Right atrium auricular region (tissue), 2 donors: Measurements from ENCODE around the gene TRIM2. TPM values are rescaled to one million over a fixed set of nuclear protein-coding genes. Genes with fewer than 3 reads are reported as not detected.

ENCODE experiments used
- DNase-seq: peaks from one replicate; pipeline ENCODE4 v3.0.0-alpha.2; 2019; ENCODE audit warnings: low spot score
- H3K27ac ChIP-seq, 2 donors: fragments of 200-600 bp; sonication (generic); 1 replicate in 1 of 2; 2 replicates in 1 of 2; pipeline ENCODE4 v1.5.1; 2016 to 2019
- H3K27me3 ChIP-seq, 2 donors: fragments of 200-600 bp; sonication (generic); one replicate each; pipeline versions ENCODE4 v1.5.1 to v1.6.0; 2017 to 2019
- H3K36me3 ChIP-seq: fragments of 200-600 bp; sonication (generic); one replicate; pipeline ENCODE4 v1.5.1; 2016
- H3K4me1 ChIP-seq, 2 donors: fragments of 200-600 bp; sonication (generic); one replicate each; pipeline versions ENCODE4 v1.5.1 to v1.6.0; 2017 to 2019
- H3K4me3 ChIP-seq, 2 donors: fragments of 200-600 bp; sonication (generic); 1 replicate in 1 of 2; 2 replicates in 1 of 2; pipeline ENCODE4 v1.5.1; 2017 to 2019; ENCODE audit warnings: mild to moderate bottlenecking in 1 of 2, moderate library complexity in 1 of 2
- H3K9me3 ChIP-seq, 2 donors: fragments of 200-600 bp; sonication (generic); one replicate each; pipeline ENCODE4 v1.5.1; 2019
- total RNA-seq, 2 donors: library from RNA; depleted of rRNA; stranded (reverse); fragments of >200 nt; gene quantifications; one replicate each; pipeline ENCODE4 v1.1.0, GENCODE V29; 2016
- TF ChIP-seq, protein P1 (sequence below), 2 donors: fragments of 200-600 bp; sonication (generic); IDR thresholded peaks; one replicate each; pipeline ENCODE4 v1.5.1; 2019; ENCODE audit warnings: antibody characterized with exemption in 2 of 2

Gene TRIM2
- total RNA-seq, 2 donors from 2014 or later, result 17.7 to 29.9 TPM

- Histone ChIP-seq H3K27me3 (no peaks in the 10 kb centered on the region), H3K27ac (no peak overlapping the region), H3K9me3 (peaks cover 0 to 4% of the 10 kb centered on the region in 2 donors), H3K4me1 (no peaks in the 10 kb centered on the region), H3K36me3 (no peaks in the 10 kb centered on the region), H3K4me3 (no peak overlapping the region)
- TF ChIP-seq, protein P1, sequence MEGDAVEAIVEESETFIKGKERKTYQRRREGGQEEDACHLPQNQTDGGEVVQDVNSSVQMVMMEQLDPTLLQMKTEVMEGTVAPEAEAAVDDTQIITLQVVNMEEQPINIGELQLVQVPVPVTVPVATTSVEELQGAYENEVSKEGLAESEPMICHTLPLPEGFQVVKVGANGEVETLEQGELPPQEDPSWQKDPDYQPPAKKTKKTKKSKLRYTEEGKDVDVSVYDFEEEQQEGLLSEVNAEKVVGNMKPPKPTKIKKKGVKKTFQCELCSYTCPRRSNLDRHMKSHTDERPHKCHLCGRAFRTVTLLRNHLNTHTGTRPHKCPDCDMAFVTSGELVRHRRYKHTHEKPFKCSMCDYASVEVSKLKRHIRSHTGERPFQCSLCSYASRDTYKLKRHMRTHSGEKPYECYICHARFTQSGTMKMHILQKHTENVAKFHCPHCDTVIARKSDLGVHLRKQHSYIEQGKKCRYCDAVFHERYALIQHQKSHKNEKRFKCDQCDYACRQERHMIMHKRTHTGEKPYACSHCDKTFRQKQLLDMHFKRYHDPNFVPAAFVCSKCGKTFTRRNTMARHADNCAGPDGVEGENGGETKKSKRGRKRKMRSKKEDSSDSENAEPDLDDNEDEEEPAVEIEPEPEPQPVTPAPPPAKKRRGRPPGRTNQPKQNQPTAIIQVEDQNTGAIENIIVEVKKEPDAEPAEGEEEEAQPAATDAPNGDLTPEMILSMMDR (IDR thresholded peaks at IDR 0.05), result no peak
- DNase-seq, result no peak
Observed at GRCh38 chr4:153366486-153366885, 162.2 kb downstream of the TRIM2 start.

DNA sequence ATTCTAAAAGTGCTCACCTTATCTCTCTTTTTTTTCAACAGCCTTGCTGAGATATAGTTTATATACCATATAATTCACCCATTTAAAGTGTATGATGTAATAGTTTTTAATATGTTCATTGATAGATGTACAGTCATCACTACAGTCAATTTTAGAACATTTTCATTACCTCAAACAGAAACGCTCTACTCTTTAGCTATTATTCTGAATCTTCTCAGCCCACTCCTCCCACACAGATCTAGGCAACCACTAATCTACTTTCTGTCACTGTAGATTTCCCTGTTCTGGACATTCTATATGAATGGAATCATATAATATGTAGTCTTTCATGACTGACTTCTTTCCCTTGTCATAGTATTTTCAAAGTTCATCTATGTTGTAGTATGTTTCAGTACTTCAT, 162.8 kb downstream of the TRIM2 start:
- H3K27me3 ChIP-seq, result no peaks in the 10 kb centered on the region
- no peak for DNase-seq
- no peak overlapping the region for H3K27ac ChIP-seq
- no peaks in the 10 kb centered on the region for H3K36me3 ChIP-seq
- H3K4me1 ChIP-seq, result no peaks in the 10 kb centered on the region
- H3K4me3 ChIP-seq, result no peak overlapping the region
- H3K9me3 ChIP-seq, result peaks cover 0 to 4% of the 10 kb centered on the region in 2 donors
- TF ChIP-seq, protein P1 (IDR thresholded peaks at IDR 0.05), result no peak

GRCh38 chr4:153369021-153369420, 164.8 kb downstream of the TRIM2 start:
- no peaks in the 10 kb centered on the region for H3K27me3 ChIP-seq
- H3K36me3 ChIP-seq, result no peaks in the 10 kb centered on the region
- TF ChIP-seq, protein P1 (IDR thresholded peaks at IDR 0.05), result no peak
- DNase-seq, result no peak
- no peaks in the 10 kb centered on the region for H3K4me1 ChIP-seq
- H3K4me3 ChIP-seq, result no peak overlapping the region
- H3K27ac ChIP-seq, result no peak overlapping the region
- H3K9me3 ChIP-seq, result peaks cover 0 to 17% of the 10 kb centered on the region in 2 donors

DNA sequence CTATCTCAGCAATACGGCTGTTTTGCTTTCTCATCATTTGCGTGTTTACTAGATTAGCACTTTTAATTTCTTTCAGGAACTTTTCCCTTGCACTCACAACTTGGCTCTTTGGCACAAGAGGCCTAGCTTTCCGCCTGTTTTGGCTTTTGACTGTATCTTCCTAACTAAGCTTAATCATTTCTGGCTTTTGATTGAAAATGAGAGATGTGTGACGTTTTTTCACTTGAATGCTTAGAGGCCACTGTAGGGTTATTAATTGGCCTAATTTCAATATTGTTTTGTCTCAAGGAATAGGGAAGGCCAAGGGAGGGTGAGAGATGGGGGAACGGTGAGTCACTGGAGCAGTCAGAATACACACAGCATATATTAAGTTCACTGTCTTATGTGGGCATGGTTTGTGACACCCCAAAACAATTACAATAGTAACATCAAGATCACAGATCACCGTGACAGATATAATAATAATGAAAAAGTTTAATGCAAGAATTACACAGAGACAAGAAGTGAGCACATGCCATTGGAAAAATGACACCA, 167.5 kb downstream of the TRIM2 start:
- TF ChIP-seq, protein P1 (IDR thresholded peaks at IDR 0.05), result no peak
- no peak overlapping the region for H3K27ac ChIP-seq
- H3K9me3 ChIP-seq, result peaks cover 0 to 14% of the 10 kb centered on the region in 2 donors
- H3K4me3 ChIP-seq, result no peak overlapping the region
- no peaks in the 10 kb centered on the region for H3K4me1 ChIP-seq
- DNase-seq, result no peak
- no peaks in the 10 kb centered on the region for H3K36me3 ChIP-seq
- no peaks in the 10 kb centered on the region for H3K27me3 ChIP-seq

DNA sequence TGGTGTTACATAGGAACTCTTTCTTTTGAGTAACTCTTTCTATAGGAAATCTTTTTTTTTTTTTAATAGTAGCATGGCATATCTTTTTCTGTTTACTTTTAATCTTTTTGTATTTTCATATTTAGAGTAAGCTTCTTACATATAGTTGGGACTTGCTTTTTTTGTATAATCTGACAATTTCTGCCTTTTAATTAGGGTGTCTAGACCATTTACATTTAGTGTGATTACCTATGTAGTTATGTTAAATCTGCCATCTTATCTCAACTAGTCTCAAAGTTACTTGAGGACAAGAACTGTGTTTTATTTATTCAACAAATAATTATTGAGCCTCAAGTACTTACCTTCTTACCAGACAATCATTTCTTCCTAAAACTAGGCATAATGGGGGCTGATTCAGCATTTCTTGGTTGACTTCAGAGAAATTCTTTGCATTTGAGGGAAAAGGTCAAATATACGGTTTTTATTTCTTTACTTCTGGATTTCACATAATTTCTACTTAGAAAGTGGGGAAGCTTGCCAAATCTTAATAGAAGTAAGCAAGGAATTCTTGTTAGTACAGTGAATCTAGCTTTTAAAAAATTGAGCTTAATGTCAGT, 168.8 kb downstream of the TRIM2 start:
- Histone ChIP-seq H3K36me3 (no peaks in the 10 kb centered on the region), H3K9me3 (peaks cover 0 to 14% of the 10 kb centered on the region in 2 donors), H3K27me3 (no peaks in the 10 kb centered on the region), H3K27ac (no peak overlapping the region), H3K4me1 (no peaks in the 10 kb centered on the region), H3K4me3 (no peak overlapping the region)
- TF ChIP-seq, protein P1 (IDR thresholded peaks at IDR 0.05), result no peak
- DNase-seq, result no peak

- no peaks in the 10 kb centered on the region for H3K36me3 ChIP-seq
- no peaks in the 10 kb centered on the region for H3K4me1 ChIP-seq
- H3K4me3 ChIP-seq, result no peak overlapping the region
- peaks cover 0 to 14% of the 10 kb centered on the region in 2 donors for H3K9me3 ChIP-seq
- H3K27me3 ChIP-seq, result no peaks in the 10 kb centered on the region
- H3K27ac ChIP-seq, result no peak overlapping the region
- DNase-seq, result no peak
- TF ChIP-seq, protein P1 (IDR thresholded peaks at IDR 0.05), result no peak
Observed at GRCh38 chr4:153374442-153374841, 170.2 kb downstream of the TRIM2 start.
